ENCODE measurements around the gene LNPEP.

GRCh38 chr5:97009212-97009898 is 73.5 kb downstream of the LNPEP start:
- TF ChIP-seq, protein P1, sequence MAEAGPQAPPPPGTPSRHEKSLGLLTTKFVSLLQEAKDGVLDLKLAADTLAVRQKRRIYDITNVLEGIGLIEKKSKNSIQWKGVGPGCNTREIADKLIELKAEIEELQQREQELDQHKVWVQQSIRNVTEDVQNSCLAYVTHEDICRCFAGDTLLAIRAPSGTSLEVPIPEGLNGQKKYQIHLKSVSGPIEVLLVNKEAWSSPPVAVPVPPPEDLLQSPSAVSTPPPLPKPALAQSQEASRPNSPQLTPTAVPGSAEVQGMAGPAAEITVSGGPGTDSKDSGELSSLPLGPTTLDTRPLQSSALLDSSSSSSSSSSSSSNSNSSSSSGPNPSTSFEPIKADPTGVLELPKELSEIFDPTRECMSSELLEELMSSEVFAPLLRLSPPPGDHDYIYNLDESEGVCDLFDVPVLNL (CRISPR knock-in tag; IDR thresholded peaks at IDR 0.05; ENCODE audit: borderline replicate concordance, low read depth), result no peak
- TF ChIP-seq, protein P2, sequence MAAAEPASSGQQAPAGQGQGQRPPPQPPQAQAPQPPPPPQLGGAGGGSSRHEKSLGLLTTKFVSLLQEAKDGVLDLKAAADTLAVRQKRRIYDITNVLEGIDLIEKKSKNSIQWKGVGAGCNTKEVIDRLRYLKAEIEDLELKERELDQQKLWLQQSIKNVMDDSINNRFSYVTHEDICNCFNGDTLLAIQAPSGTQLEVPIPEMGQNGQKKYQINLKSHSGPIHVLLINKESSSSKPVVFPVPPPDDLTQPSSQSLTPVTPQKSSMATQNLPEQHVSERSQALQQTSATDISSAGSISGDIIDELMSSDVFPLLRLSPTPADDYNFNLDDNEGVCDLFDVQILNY (CRISPR knock-in tag; IDR thresholded peaks at IDR 0.05), result no peak
- TF ChIP-seq CTCF (IDR thresholded peaks at IDR 0.05), result no peak

Measured in WTC11 (cell line).